Measurements from ENCODE around the gene FEN1. TPM values are rescaled to one million over a fixed set of nuclear protein-coding genes. Genes with fewer than 3 reads are reported as not detected.

Gene FEN1
- polyA plus RNA-seq, 1 experiment, result 13.2 TPM

DNA sequence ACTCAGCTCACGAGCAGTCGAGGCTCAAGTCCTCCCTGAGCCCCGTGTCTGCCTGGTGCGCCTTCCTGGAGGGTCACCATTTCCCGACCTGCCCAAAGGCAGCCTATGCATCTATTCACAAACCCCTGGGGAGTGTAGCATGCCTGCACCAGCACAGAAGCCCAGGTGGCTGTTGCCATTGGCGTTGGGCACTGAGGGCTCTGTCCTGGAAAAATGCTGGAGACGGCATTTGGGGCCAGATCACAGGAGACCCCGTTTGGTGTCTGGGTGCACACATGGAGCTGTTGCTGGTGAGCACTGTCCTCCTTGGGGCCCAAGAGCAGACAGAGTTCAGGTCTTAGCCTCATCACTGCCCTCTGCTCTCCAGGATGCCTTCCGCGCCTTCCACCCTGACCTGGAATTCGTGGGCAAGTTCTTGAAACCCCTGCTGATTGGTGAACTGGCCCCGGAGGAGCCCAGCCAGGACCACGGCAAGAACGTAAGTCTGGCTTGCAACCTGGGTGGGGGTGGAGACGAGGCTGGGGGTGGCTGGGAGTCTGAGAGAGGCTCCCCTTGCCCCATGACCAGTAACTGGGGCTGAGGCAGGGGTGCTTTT, 44.8 kb downstream of the FEN1 start:
- Histone ChIP-seq H3K36me3 (ENCODE audit: control insufficient read depth, insufficient read depth, low read length) (peaks cover 23% of the 10 kb centered on the region), H3K27me3 (ENCODE audit: control insufficient read depth, insufficient read depth, low read length) (no peaks in the 10 kb centered on the region), H3K4me3 (ENCODE audit: low read depth, low read length) (no peak overlapping the region)
- DNase-seq (ENCODE audit: low read depth), result no peak
- no peak for TF ChIP-seq CTCF (IDR thresholded peaks at IDR 0.05; ENCODE audit: insufficient read depth, low read depth, low read length)
- CTCF ChIA-PET, result no interaction called here
- POLR2A ChIA-PET, result no interaction called here

DNA sequence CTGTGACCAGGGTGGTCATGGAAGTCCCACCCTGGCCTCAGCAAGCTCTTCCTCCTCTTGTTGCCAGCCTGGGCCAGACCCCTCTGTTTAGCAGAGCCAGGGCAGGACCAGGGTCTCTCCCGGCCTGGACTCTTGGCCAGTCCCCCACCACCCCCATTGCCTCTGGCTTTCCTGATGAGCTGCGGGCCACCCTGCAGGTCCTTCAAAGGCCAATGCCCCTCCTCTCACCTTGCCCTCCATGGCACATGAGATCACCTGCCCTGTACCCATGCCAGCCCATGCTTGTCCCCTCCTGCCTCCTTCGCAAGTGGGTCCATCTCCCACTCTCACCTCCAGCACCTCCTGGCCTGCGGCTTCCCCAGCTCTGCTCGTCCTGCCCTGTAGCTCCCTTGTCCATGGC, 45.8 kb downstream of the FEN1 start:
- ChIA-PET POLR2A (no interaction called here), CTCF (no interaction called here)
- H3K36me3 ChIP-seq (ENCODE audit: control insufficient read depth, insufficient read depth, low read length), result peaks cover 27% of the 10 kb centered on the region
- no peaks in the 10 kb centered on the region for H3K27me3 ChIP-seq (ENCODE audit: control insufficient read depth, insufficient read depth, low read length)
- no peak for TF ChIP-seq CTCF (IDR thresholded peaks at IDR 0.05; ENCODE audit: insufficient read depth, low read depth, low read length)
- H3K4me3 ChIP-seq (ENCODE audit: low read depth, low read length), result no peak overlapping the region
- DNase-seq (ENCODE audit: low read depth), result no peak

GRCh38 chr11:61838921-61839320, 46.2 kb downstream of the FEN1 start:
- ChIA-PET CTCF (no interaction called here), POLR2A (no interaction called here)
- TF ChIP-seq CTCF (IDR thresholded peaks at IDR 0.05; ENCODE audit: insufficient read depth, low read depth, low read length), result no peak
- Histone ChIP-seq H3K4me3 (ENCODE audit: low read depth, low read length) (no peak overlapping the region), H3K27me3 (ENCODE audit: control insufficient read depth, insufficient read depth, low read length) (no peaks in the 10 kb centered on the region), H3K36me3 (ENCODE audit: control insufficient read depth, insufficient read depth, low read length) (peaks cover 27% of the 10 kb centered on the region)
- no peak for DNase-seq (ENCODE audit: low read depth)

- H3K36me3 ChIP-seq (ENCODE audit: control insufficient read depth, insufficient read depth, low read length), result peaks cover 25% of the 10 kb centered on the region
- TF ChIP-seq CTCF (IDR thresholded peaks at IDR 0.05; ENCODE audit: insufficient read depth, low read depth, low read length), result no peak
- no peak for DNase-seq (ENCODE audit: low read depth)
- H3K4me3 ChIP-seq (ENCODE audit: low read depth, low read length), result no peak overlapping the region
- ChIA-PET CTCF (interaction anchor here (0.8 kb wide), 1 partner anchor 43 kb away, joined by 3 read pairs; no protein-coding TSS in a partner anchor), POLR2A (no interaction called here)
- H3K27me3 ChIP-seq (ENCODE audit: control insufficient read depth, insufficient read depth, low read length), result no peaks in the 10 kb centered on the region
These were observed 47.0 kb downstream of the FEN1 start for GRCh38 chr11:61839742-61840141.

DNA sequence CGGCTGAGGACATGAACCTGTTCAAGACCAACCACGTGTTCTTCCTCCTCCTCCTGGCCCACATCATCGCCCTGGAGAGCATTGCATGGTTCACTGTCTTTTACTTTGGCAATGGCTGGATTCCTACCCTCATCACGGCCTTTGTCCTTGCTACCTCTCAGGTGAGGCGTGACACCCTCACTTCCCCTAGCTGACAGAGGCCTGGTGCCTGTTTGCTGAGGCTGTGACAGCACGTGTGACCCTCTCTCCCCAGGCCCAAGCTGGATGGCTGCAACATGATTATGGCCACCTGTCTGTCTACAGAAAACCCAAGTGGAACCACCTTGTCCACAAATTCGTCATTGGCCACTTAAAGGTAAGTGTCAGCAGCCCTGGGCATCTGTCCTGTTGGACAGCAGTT, 47.7 kb downstream of the FEN1 start:
- ChIA-PET POLR2A (no interaction called here), CTCF (interaction anchor here (0.8 to 0.9 kb wide), 2 partner anchors 13 to 44 kb away, joined by 3 read pairs; no protein-coding TSS in a partner anchor)
- H3K4me3 ChIP-seq (ENCODE audit: low read depth, low read length), result no peak overlapping the region
- no peak for DNase-seq (ENCODE audit: low read depth)
- no peaks in the 10 kb centered on the region for H3K27me3 ChIP-seq (ENCODE audit: control insufficient read depth, insufficient read depth, low read length)
- TF ChIP-seq CTCF (IDR thresholded peaks at IDR 0.05; ENCODE audit: insufficient read depth, low read depth, low read length), result no peak
- H3K36me3 ChIP-seq (ENCODE audit: control insufficient read depth, insufficient read depth, low read length), result peaks cover 29% of the 10 kb centered on the region
